ENCODE data around the gene FAM174B. TPM values are rescaled to one million over a fixed set of nuclear protein-coding genes. Genes with fewer than 3 reads are reported as not detected.

Gene FAM174B
- total RNA-seq, 1 donor from 2014 or later: 6.5 TPM

GRCh38 chr15:92647467-92648163 lies 8.0 kb downstream of the FAM174B start:
- no peak for DNase-seq (ENCODE audit: low spot score)
- intact Hi-C loops (cut with DNase I): no loop called here

GRCh38 chr15:92646216-92646615 lies 9.4 kb downstream of the FAM174B start:
- no peak for DNase-seq (ENCODE audit: low spot score)
- intact Hi-C loops (cut with DNase I): no loop called here

- DNase-seq (ENCODE audit: low spot score): no peak
- intact Hi-C loops (cut with DNase I): no loop called here
These were observed 9.8 kb downstream of the FAM174B start for GRCh38 chr15:92645731-92646130.

GRCh38 chr15:92645051-92645631 lies 10.4 kb downstream of the FAM174B start:
- intact Hi-C loops (cut with DNase I): no loop called here
- no peak for DNase-seq (ENCODE audit: low spot score)

- intact Hi-C loops (cut with DNase I): no loop called here
- no peak for DNase-seq (ENCODE audit: low spot score)
These were observed 11.4 kb downstream of the FAM174B start for GRCh38 chr15:92643849-92644815.

- intact Hi-C loops (cut with DNase I): no loop called here
- DNase-seq (ENCODE audit: low spot score): peak; percentile 55
These were observed 16.7 kb downstream of the FAM174B start for GRCh38 chr15:92638709-92639365.

- DNase-seq (ENCODE audit: low spot score): no peak
- intact Hi-C loops (cut with DNase I): no loop called here
These were observed 17.3 kb downstream of the FAM174B start for GRCh38 chr15:92638291-92638708.

GRCh38 chr15:92637626-92638025 lies 17.9 kb downstream of the FAM174B start:
- peak; percentile 47 for DNase-seq (ENCODE audit: low spot score)
- intact Hi-C loops (cut with DNase I): no loop called here

- intact Hi-C loops (cut with DNase I): no loop called here
- peak; percentile 67 for DNase-seq (ENCODE audit: low spot score)
These were observed 18.6 kb downstream of the FAM174B start for GRCh38 chr15:92636908-92637481.

GRCh38 chr15:92636401-92636907 lies 19.1 kb downstream of the FAM174B start:
- DNase-seq (ENCODE audit: low spot score): peak; percentile 63
- intact Hi-C loops (cut with DNase I): no loop called here

- DNase-seq (ENCODE audit: low spot score): peak; percentile 24
- intact Hi-C loops (cut with DNase I): no loop called here
These were observed 20.8 kb downstream of the FAM174B start for GRCh38 chr15:92634671-92635201.

- intact Hi-C loops (cut with DNase I): no loop called here
- DNase-seq (ENCODE audit: low spot score): peak; percentile 26
These were observed 21.5 kb downstream of the FAM174B start for GRCh38 chr15:92634060-92634459.

GRCh38 chr15:92633418-92633817 lies 22.2 kb downstream of the FAM174B start:
- DNase-seq (ENCODE audit: low spot score): peak; percentile 38
- intact Hi-C loops (cut with DNase I): no loop called here

GRCh38 chr15:92633001-92633400 lies 22.6 kb downstream of the FAM174B start:
- intact Hi-C loops (cut with DNase I): no loop called here
- no peak for DNase-seq (ENCODE audit: low spot score)

- intact Hi-C loops (cut with DNase I): no loop called here
These were observed 23.9 kb downstream of the FAM174B start for GRCh38 chr15:92631721-92632120.

GRCh38 chr15:92629975-92630626 lies 25.5 kb downstream of the FAM174B start:
- intact Hi-C loops (cut with DNase I): no loop called here
- peak; percentile 35 for DNase-seq (ENCODE audit: low spot score)

More at GRCh38 chr15:92631721-92632120, 23.9 kb downstream of the FAM174B start:
- DNase-seq (ENCODE audit: low spot score): peak; percentile 17

- intact Hi-C loops (cut with DNase I): no loop called here
- peak; percentile 44 for DNase-seq (ENCODE audit: low spot score)
These were observed 26.1 kb downstream of the FAM174B start for GRCh38 chr15:92629276-92629974.

- intact Hi-C loops (cut with DNase I): no loop called here
- DNase-seq (ENCODE audit: low spot score): peak; percentile 20
These were observed 28.6 kb downstream of the FAM174B start for GRCh38 chr15:92627014-92627413.
